Body of pancreas (tissue), 4 donors: ENCODE measurements around the gene PNKD.

Experiments
- CTCF ChIP-seq, 7 experiments: fragments of 450-650 bp in 4 of 7; fragments of 200-600 bp in 3 of 7; sonication (generic) in 3 of 7; IDR thresholded peaks; one replicate each; pipeline ENCODE4 v1.5.1; 2016 to 2019; ENCODE audit warnings: antibody characterized with exemption in 7 of 7
- POLR2A ChIP-seq, 3 donors: fragments of 450-650 bp; IDR thresholded peaks; one replicate each; pipeline ENCODE4 v1.6.1; 2016; ENCODE audit warnings: antibody characterized with exemption in 3 of 3, mild to moderate bottlenecking in 2 of 3

- TF ChIP-seq CTCF (IDR thresholded peaks at IDR 0.05) (no peak), POLR2A (IDR thresholded peaks at IDR 0.05) (no peak)
Measured at GRCh38 chr2:218328294-218328693, 58.0 kb downstream of the PNKD start.
